ENCODE data around the gene MTTP. TPM values are rescaled to one million over a fixed set of nuclear protein-coding genes. Genes with fewer than 3 reads are reported as not detected.

MTTP gene
- total and polyA plus RNA-seq, 2 donors (not counting 1 experiment from before 2014, with no cell fraction given) = 0.03 to 0.83 TPM

GRCh38 chr4:99594818-99595217 lies 20.2 kb downstream of the MTTP start:
- TF ChIP-seq CTCF (conservative IDR thresholded peaks at IDR 0.05 in 1 of 2, IDR thresholded peaks at IDR 0.05 in 1 of 2; ENCODE audit: low read depth in 1 of 2, low read length in 2 of 2) = no peak
- TF ChIP-seq EZH2 (IDR thresholded peaks at IDR 0.05; ENCODE audit: low read length, missing control alignments) = no peak
- Histone ChIP-seq H3K9me3 (ENCODE audit: control insufficient read depth, insufficient read depth, low read depth, low read length) (no peaks in the 10 kb centered on the region), H3K4me1 (ENCODE audit: control insufficient read depth, extremely low read depth, insufficient read depth, low read length) (no peaks in the 10 kb centered on the region), H3K4me3 (replicated peaks in 1 of 4; ENCODE audit: control extremely low read depth in 1 of 4, insufficient read depth in 1 of 4, low read depth in 3 of 4, low read length in 4 of 4) (no peak overlapping the region), H2AFZ (ENCODE audit: low read length) (no peak overlapping the region), H3K9ac (ENCODE audit: insufficient read depth, low read length) (no peak overlapping the region), H3K4me2 (ENCODE audit: extremely low read depth, insufficient read depth, low read length) (no peak overlapping the region), H3K27ac (ENCODE audit: insufficient read depth, low read length) (no peak overlapping the region), H3K27me3 (ENCODE audit: control insufficient read depth, insufficient read depth, low read length) (no peaks in the 10 kb centered on the region), H3K79me2 (ENCODE audit: control insufficient read depth, insufficient read depth, low read length) (no peaks in the 10 kb centered on the region), H3K36me3 (ENCODE audit: control insufficient read depth, insufficient read depth, low read length) (no peaks in the 10 kb centered on the region), H4K20me1 (ENCODE audit: control insufficient read depth, extremely low read depth, insufficient read depth, low read length) (no peaks in the 10 kb centered on the region)
- DNase-seq (ENCODE audit: low read depth in 2 of 2) = no peak

DNA sequence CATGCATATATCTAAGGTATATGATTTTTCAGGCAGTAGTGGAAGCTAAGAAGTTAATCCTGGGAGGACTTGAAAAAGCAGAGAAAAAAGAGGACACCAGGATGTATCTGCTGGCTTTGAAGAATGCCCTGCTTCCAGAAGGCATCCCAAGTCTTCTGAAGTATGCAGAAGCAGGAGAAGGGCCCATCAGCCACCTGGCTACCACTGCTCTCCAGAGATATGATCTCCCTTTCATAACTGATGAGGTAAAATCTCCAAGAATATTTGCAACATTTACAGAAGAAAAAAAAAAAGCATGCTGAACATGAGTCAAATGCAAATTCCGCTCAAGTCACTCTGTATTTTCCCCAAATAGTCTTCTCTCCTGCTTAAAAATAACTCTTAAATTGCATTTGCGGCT lies 32.1 kb downstream of the MTTP start:
- no peak overlapping the region for H3K9ac ChIP-seq (ENCODE audit: insufficient read depth, low read length)
- H2AFZ ChIP-seq (ENCODE audit: low read length) = no peak overlapping the region
- no peaks in the 10 kb centered on the region for H4K20me1 ChIP-seq (ENCODE audit: control insufficient read depth, extremely low read depth, insufficient read depth, low read length)
- H3K4me3 ChIP-seq (replicated peaks in 1 of 4; ENCODE audit: control extremely low read depth in 1 of 4, insufficient read depth in 1 of 4, low read depth in 3 of 4, low read length in 4 of 4) = no peak overlapping the region
- H3K4me2 ChIP-seq (ENCODE audit: extremely low read depth, insufficient read depth, low read length) = no peak overlapping the region
- H3K36me3 ChIP-seq (ENCODE audit: control insufficient read depth, insufficient read depth, low read length) = no peaks in the 10 kb centered on the region
- no peaks in the 10 kb centered on the region for H3K27me3 ChIP-seq (ENCODE audit: control insufficient read depth, insufficient read depth, low read length)
- H3K9me3 ChIP-seq (ENCODE audit: control insufficient read depth, insufficient read depth, low read depth, low read length) = no peaks in the 10 kb centered on the region
- H3K79me2 ChIP-seq (ENCODE audit: control insufficient read depth, insufficient read depth, low read length) = no peaks in the 10 kb centered on the region
- TF ChIP-seq EZH2 (IDR thresholded peaks at IDR 0.05; ENCODE audit: low read length, missing control alignments) (no peak), CTCF (conservative IDR thresholded peaks at IDR 0.05 in 1 of 2, IDR thresholded peaks at IDR 0.05 in 1 of 2; ENCODE audit: low read depth in 1 of 2, low read length in 2 of 2) (no peak)
- no peak overlapping the region for H3K27ac ChIP-seq (ENCODE audit: insufficient read depth, low read length)
- H3K4me1 ChIP-seq (ENCODE audit: control insufficient read depth, extremely low read depth, insufficient read depth, low read length) = no peaks in the 10 kb centered on the region
- DNase-seq (ENCODE audit: low read depth in 2 of 2) = no peak

GRCh38 chr4:99608417-99608816 lies 33.8 kb downstream of the MTTP start:
- Histone ChIP-seq H3K27me3 (ENCODE audit: control insufficient read depth, insufficient read depth, low read length) (no peaks in the 10 kb centered on the region), H3K36me3 (ENCODE audit: control insufficient read depth, insufficient read depth, low read length) (no peaks in the 10 kb centered on the region), H2AFZ (ENCODE audit: low read length) (no peak overlapping the region), H3K9ac (ENCODE audit: insufficient read depth, low read length) (no peak overlapping the region), H3K79me2 (ENCODE audit: control insufficient read depth, insufficient read depth, low read length) (no peaks in the 10 kb centered on the region), H3K9me3 (ENCODE audit: control insufficient read depth, insufficient read depth, low read depth, low read length) (no peaks in the 10 kb centered on the region), H3K4me1 (ENCODE audit: control insufficient read depth, extremely low read depth, insufficient read depth, low read length) (no peaks in the 10 kb centered on the region), H3K4me3 (replicated peaks in 1 of 4; ENCODE audit: control extremely low read depth in 1 of 4, insufficient read depth in 1 of 4, low read depth in 3 of 4, low read length in 4 of 4) (no peak overlapping the region), H3K27ac (ENCODE audit: insufficient read depth, low read length) (no peak overlapping the region), H3K4me2 (ENCODE audit: extremely low read depth, insufficient read depth, low read length) (no peak overlapping the region), H4K20me1 (ENCODE audit: control insufficient read depth, extremely low read depth, insufficient read depth, low read length) (no peaks in the 10 kb centered on the region)
- TF ChIP-seq EZH2 (IDR thresholded peaks at IDR 0.05; ENCODE audit: low read length, missing control alignments) (no peak), CTCF (conservative IDR thresholded peaks at IDR 0.05 in 1 of 2, IDR thresholded peaks at IDR 0.05 in 1 of 2; ENCODE audit: low read depth in 1 of 2, low read length in 2 of 2) (no peak)
- no peak for DNase-seq (ENCODE audit: low read depth in 2 of 2)
